ENCODE measurements around the gene GTF3C4. TPM values are rescaled to one million over a fixed set of nuclear protein-coding genes. Genes with fewer than 3 reads are reported as not detected.
"Not testable (repeated sequence)": the region's sequence is repeated elsewhere in the genome, so short reads cannot be mapped to it uniquely, and the experiment has no call there.

Gene GTF3C4
- total RNA-seq, 1 experiment from 2014 or later = 23.1 TPM

GRCh38 chr9:132699956-132700355, 29.7 kb downstream of the GTF3C4 start:
- DNase-seq (ENCODE audit: low read depth) = no peak

- no peak for DNase-seq (ENCODE audit: low read depth)
Observed at GRCh38 chr9:132702254-132702653, 32.0 kb downstream of the GTF3C4 start.

GRCh38 chr9:132703336-132703735, 33.1 kb downstream of the GTF3C4 start:
- no peak for DNase-seq (ENCODE audit: low read depth)

- no peak for DNase-seq (ENCODE audit: low read depth)
Observed at GRCh38 chr9:132708239-132708638, 38.0 kb downstream of the GTF3C4 start.

- no peak for DNase-seq (ENCODE audit: low read depth)
Observed at GRCh38 chr9:132708769-132709430, 38.6 kb downstream of the GTF3C4 start.

- no peak for DNase-seq (ENCODE audit: low read depth)
Observed at GRCh38 chr9:132710333-132710732, 40.1 kb downstream of the GTF3C4 start.

GRCh38 chr9:132711152-132711551, 40.9 kb downstream of the GTF3C4 start:
- DNase-seq (ENCODE audit: low read depth) = not testable (repeated sequence)

GRCh38 chr9:132711846-132712245, 41.6 kb downstream of the GTF3C4 start:
- no peak for DNase-seq (ENCODE audit: low read depth)

- no peak for DNase-seq (ENCODE audit: low read depth)
Observed at GRCh38 chr9:132712753-132713152, 42.5 kb downstream of the GTF3C4 start.

GRCh38 chr9:132716007-132716406, 45.7 kb downstream of the GTF3C4 start:
- DNase-seq (ENCODE audit: low read depth) = no peak

GRCh38 chr9:132717326-132717945, 47.2 kb downstream of the GTF3C4 start:
- no peak for DNase-seq (ENCODE audit: low read depth)

- not testable (repeated sequence) for DNase-seq (ENCODE audit: low read depth)
Observed at GRCh38 chr9:132718381-132718928, 48.2 kb downstream of the GTF3C4 start.

- DNase-seq (ENCODE audit: low read depth) = no peak
Observed at GRCh38 chr9:132721661-132722060, 51.4 kb downstream of the GTF3C4 start.

GRCh38 chr9:132722564-132723065, 52.4 kb downstream of the GTF3C4 start:
- no peak for DNase-seq (ENCODE audit: low read depth)

- no peak for DNase-seq (ENCODE audit: low read depth)
Observed at GRCh38 chr9:132723809-132724208, 53.5 kb downstream of the GTF3C4 start.

GRCh38 chr9:132725306-132725705, 55.0 kb downstream of the GTF3C4 start:
- DNase-seq (ENCODE audit: low read depth) = no peak

GRCh38 chr9:132726576-132727130, 56.4 kb downstream of the GTF3C4 start:
- no peak for DNase-seq (ENCODE audit: low read depth)

- DNase-seq (ENCODE audit: low read depth) = no peak
Observed at GRCh38 chr9:132728071-132728470, 57.8 kb downstream of the GTF3C4 start.

GRCh38 chr9:132728497-132728896, 58.2 kb downstream of the GTF3C4 start:
- DNase-seq (ENCODE audit: low read depth) = no peak

- no peak for DNase-seq (ENCODE audit: low read depth)
Observed at GRCh38 chr9:132729235-132729890, 59.1 kb downstream of the GTF3C4 start.

- DNase-seq (ENCODE audit: low read depth) = no peak
Observed at GRCh38 chr9:132730054-132731033, 60.1 kb downstream of the GTF3C4 start.

Data from HT1080 (cell line).